H1 (cell line): Measurements from ENCODE around the gene FRMPD2.

Experiments
- MAX ChIP-seq: IDR thresholded peaks from 2 replicates; pipeline ENCODE4 v1.6.1; 2012; ENCODE audit warnings: inconsistent platforms
- ZNF274 ChIP-seq: IDR thresholded peaks from 2 replicates; pipeline ENCODE4 v1.7.0; 2012; ENCODE audit warnings: low read length, borderline replicate concordance; ENCODE audit errors: extremely low read depth

- TF ChIP-seq MAX (no peak), ZNF274 (no peak)
Observed at GRCh38 chr10:48273741-48274140, 755 bp downstream of the FRMPD2 start.
